Inferior parietal cortex (tissue), 1 donor: ENCODE data around the gene C10orf67.

Experiments used
- DNase-seq: peaks from one replicate; pipeline ENCODE4 v3.0.0-alpha.2; 2016; ENCODE audit errors: extremely low spot score

C10orf67 gene

GRCh38 chr10:23172429-23173213, 172.0 kb downstream of the C10orf67 start:
- DNase-seq, result peak; percentile 12

- no peak for DNase-seq
These were observed 173.2 kb downstream of the C10orf67 start for GRCh38 chr10:23171232-23171876.

GRCh38 chr10:23158370-23158769, 186.2 kb downstream of the C10orf67 start:
- peak; percentile 87 for DNase-seq

- DNase-seq, result peak; percentile 63
These were observed 186.8 kb downstream of the C10orf67 start for GRCh38 chr10:23157691-23158369.

GRCh38 chr10:23157239-23157681, 187.3 kb downstream of the C10orf67 start:
- no peak for DNase-seq

- no peak for DNase-seq
These were observed 188.0 kb downstream of the C10orf67 start for GRCh38 chr10:23156447-23157150.

- DNase-seq, result no peak
These were observed 189.4 kb downstream of the C10orf67 start for GRCh38 chr10:23155169-23155568.
